Right ventricle myocardium inferior (tissue), 1 donor: ENCODE results near the gene CADM2. TPM values are rescaled to one million over a fixed set of nuclear protein-coding genes. Genes with fewer than 3 reads are reported as not detected.

Experiments
- ATAC-seq: fragments of 200-7000 bp; cut with Tn5 transposase; one replicate; pipeline ENCODE4 v1.9.1; 2020; ENCODE audit warnings: mild to moderate bottlenecking, moderate library complexity
- DNase-seq: peaks from one replicate; pipeline ENCODE4 v3.0.0; 2021; ENCODE audit errors: missing footprints
- intact Hi-C: fragments of 100-400 bp; cut with DNase I; formaldehyde crosslinking; loops from one replicate; pipeline ENCODE4 v1.11.0; 2022
- total RNA-seq: library from RNA; stranded (reverse); fragmentation: NEBNext Ultra II Directional; extraction: Animal tissue kit (Norgen Biotek cat#: 25700); gene quantifications from one replicate; pipeline ENCODE4 v1.2.1, GENCODE V29; 2021
- donor health status: DM: no; HTN: yes; CAD: no; lungs with severe emphysema.

Gene CADM2
- total RNA-seq, 1 donor from 2014 or later = 0.76 TPM

- intact Hi-C loops = no loop called here
- DNase-seq (no peak), ATAC-seq (no peak)
These were observed 411.6 kb downstream of the CADM2 start for GRCh38 chr3:85370341-85370740.

- no peak for ATAC-seq
These were observed 417.3 kb downstream of the CADM2 start for GRCh38 chr3:85376131-85376530.

GRCh38 chr3:85377115-85377514, 418.3 kb downstream of the CADM2 start:
- ATAC-seq = no peak

More at GRCh38 chr3:85376131-85376530, 417.3 kb downstream of the CADM2 start:
- DNase-seq = no peak
- intact Hi-C loops = no loop called here

GRCh38 chr3:85384372-85384771, 425.6 kb downstream of the CADM2 start:
- ATAC-seq = no peak
- intact Hi-C loops = no loop called here
- peak; percentile 62 for DNase-seq

More at GRCh38 chr3:85377115-85377514, 418.3 kb downstream of the CADM2 start:
- DNase-seq = no peak
- intact Hi-C loops = no loop called here

- DNase-seq (peak; percentile 4), ATAC-seq (no peak)
- intact Hi-C loops = no loop called here
These were observed 429.2 kb downstream of the CADM2 start for GRCh38 chr3:85387913-85388505.

GRCh38 chr3:85394424-85394823, 435.6 kb downstream of the CADM2 start:
- ATAC-seq = no peak

GRCh38 chr3:85397434-85397833, 438.6 kb downstream of the CADM2 start:
- intact Hi-C loops = no loop called here
- no peak for ATAC-seq

More at GRCh38 chr3:85394424-85394823, 435.6 kb downstream of the CADM2 start:
- intact Hi-C loops = no loop called here
- no peak for DNase-seq

GRCh38 chr3:85426121-85426520, 467.3 kb downstream of the CADM2 start:
- no peak for DNase-seq
- intact Hi-C loops = no loop called here
- ATAC-seq = no peak

More at GRCh38 chr3:85397434-85397833, 438.6 kb downstream of the CADM2 start:
- DNase-seq = no peak

- ATAC-seq = no peak
- intact Hi-C loops = no loop called here
- no peak for DNase-seq
These were observed 468.7 kb downstream of the CADM2 start for GRCh38 chr3:85427467-85427866.

GRCh38 chr3:85432081-85432480, 473.3 kb downstream of the CADM2 start:
- ATAC-seq = no peak
- intact Hi-C loops = no loop called here
- DNase-seq = no peak

- DNase-seq (no peak), ATAC-seq (no peak)
- intact Hi-C loops = no loop called here
These were observed 474.5 kb downstream of the CADM2 start for GRCh38 chr3:85433319-85433718.

- DNase-seq (no peak), ATAC-seq (no peak)
- intact Hi-C loops = no loop called here
These were observed 496.9 kb downstream of the CADM2 start for GRCh38 chr3:85455561-85456200.

- ATAC-seq = no peak
- DNase-seq = no peak
- intact Hi-C loops = no loop called here
These were observed 515.5 kb downstream of the CADM2 start for GRCh38 chr3:85474241-85474640.

- intact Hi-C loops = no loop called here
- no peak for ATAC-seq
- DNase-seq = no peak
These were observed 516.6 kb downstream of the CADM2 start for GRCh38 chr3:85475346-85475745.

- intact Hi-C loops = no loop called here
- ATAC-seq (no peak), DNase-seq (no peak)
These were observed 518.2 kb downstream of the CADM2 start for GRCh38 chr3:85476891-85477495.

- ATAC-seq = no peak
- intact Hi-C loops = no loop called here
- DNase-seq = no peak
These were observed 522.8 kb downstream of the CADM2 start for GRCh38 chr3:85481411-85482212.

GRCh38 chr3:85482213-85482490, 523.4 kb downstream of the CADM2 start:
- DNase-seq (no peak), ATAC-seq (no peak)
- intact Hi-C loops = no loop called here

GRCh38 chr3:85483986-85484385, 525.2 kb downstream of the CADM2 start:
- no peak for DNase-seq
- ATAC-seq = no peak
- intact Hi-C loops = no loop called here

- no peak for DNase-seq
- intact Hi-C loops = no loop called here
- no peak for ATAC-seq
These were observed 528.6 kb downstream of the CADM2 start for GRCh38 chr3:85487375-85487774.

- ATAC-seq (no peak), DNase-seq (no peak)
These were observed 536.8 kb downstream of the CADM2 start for GRCh38 chr3:85495602-85496001.

More at GRCh38 chr3:85495602-85496001, 536.8 kb downstream of the CADM2 start:
- intact Hi-C loops = no loop called here
